ENCODE measurements around the gene PLEKHA8.

PLEKHA8 gene

DNA sequence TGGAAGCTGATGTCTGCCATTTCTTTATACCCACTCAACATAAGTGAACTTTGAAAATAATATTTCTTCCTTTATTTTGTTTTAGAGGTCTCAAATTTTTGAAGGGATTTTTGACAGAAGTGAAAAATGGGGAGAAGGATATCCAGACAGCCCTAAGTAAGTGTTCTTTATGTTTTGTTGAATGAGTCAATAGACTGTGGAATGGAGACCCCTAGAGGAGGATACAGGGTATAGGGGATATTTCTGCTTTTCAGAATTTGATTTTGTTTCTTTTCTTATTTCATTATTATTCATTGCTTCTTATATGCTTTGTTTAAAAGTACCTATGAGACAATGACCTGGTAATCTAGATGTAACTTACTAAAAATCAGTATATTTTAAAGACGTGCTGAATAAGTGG is 34.4 kb downstream of the PLEKHA8 start:
- Histone ChIP-seq H3K36me3 (ENCODE audit: insufficient read depth, insufficient read length, low read length) (peaks cover 49% of the 10 kb centered on the region), H3K4me1 (ENCODE audit: insufficient read depth, insufficient read length) (no peaks in the 10 kb centered on the region), H3K9me3 (ENCODE audit: insufficient read depth, low read length) (peaks cover 10% of the 10 kb centered on the region; the same call in 1 of the 2 replicates), H3K9ac (ENCODE audit: insufficient read length, low read depth) (no peak overlapping the region), H3K4me3 (ENCODE audit: insufficient read length, low read depth) (no peak overlapping the region), H3K27me3 (ENCODE audit: insufficient read depth, insufficient read length) (no peaks in the 10 kb centered on the region)
- TF ChIP-seq YY1 (IDR thresholded peaks at IDR 0.05; ENCODE audit: insufficient read depth, insufficient read length) (no peak), ZNF274 (IDR thresholded peaks at IDR 0.05; ENCODE audit: low read depth, low read length) (no peak), SUZ12 (IDR thresholded peaks at IDR 0.05; ENCODE audit: extremely low read depth, insufficient read depth, insufficient read length) (no peak)
- peak; percentile 11 for DNase-seq (ENCODE audit: low read depth, low spot score)

GRCh38 chr7:30065746-30066145 is 37.5 kb downstream of the PLEKHA8 start:
- Histone ChIP-seq H3K36me3 (ENCODE audit: insufficient read depth, insufficient read length, low read length) (peaks cover 48% of the 10 kb centered on the region), H3K9ac (ENCODE audit: insufficient read length, low read depth) (no peak overlapping the region), H3K9me3 (ENCODE audit: insufficient read depth, low read length) (no peaks in the 10 kb centered on the region), H3K4me1 (ENCODE audit: insufficient read depth, insufficient read length) (no peaks in the 10 kb centered on the region), H3K4me3 (ENCODE audit: insufficient read length, low read depth) (no peak overlapping the region), H3K27me3 (ENCODE audit: insufficient read depth, insufficient read length) (no peaks in the 10 kb centered on the region)
- no peak for DNase-seq (ENCODE audit: low read depth, low spot score)
- TF ChIP-seq YY1 (IDR thresholded peaks at IDR 0.05; ENCODE audit: insufficient read depth, insufficient read length) (no peak), ZNF274 (IDR thresholded peaks at IDR 0.05; ENCODE audit: low read depth, low read length) (no peak), SUZ12 (IDR thresholded peaks at IDR 0.05; ENCODE audit: extremely low read depth, insufficient read depth, insufficient read length) (no peak)

DNA sequence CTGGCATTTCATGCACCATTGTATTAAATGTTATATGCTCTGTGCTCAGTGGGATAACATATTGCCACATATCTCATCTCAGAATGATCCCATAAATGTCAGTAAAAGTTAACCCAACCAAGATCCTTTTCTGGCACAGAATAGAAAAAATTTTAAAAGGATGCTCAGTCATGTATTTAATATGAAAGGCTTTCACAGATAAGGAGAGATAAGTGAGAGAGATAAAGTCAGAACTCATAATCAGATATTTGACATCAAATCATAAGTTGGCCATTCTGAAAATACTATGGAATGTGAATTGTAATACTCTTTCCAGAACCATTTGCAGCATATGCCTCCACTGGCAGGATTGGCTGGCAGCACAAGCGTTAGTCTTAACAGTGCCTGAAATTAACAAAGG is 38.5 kb downstream of the PLEKHA8 start:
- Histone ChIP-seq H3K36me3 (ENCODE audit: insufficient read depth, insufficient read length, low read length) (peaks cover 55% of the 10 kb centered on the region), H3K27me3 (ENCODE audit: insufficient read depth, insufficient read length) (no peaks in the 10 kb centered on the region), H3K4me3 (ENCODE audit: insufficient read length, low read depth) (no peak overlapping the region), H3K9ac (ENCODE audit: insufficient read length, low read depth) (no peak overlapping the region), H3K4me1 (ENCODE audit: insufficient read depth, insufficient read length) (no peaks in the 10 kb centered on the region), H3K9me3 (ENCODE audit: insufficient read depth, low read length) (no peaks in the 10 kb centered on the region)
- DNase-seq (ENCODE audit: low read depth, low spot score): no peak
- TF ChIP-seq ZNF274 (IDR thresholded peaks at IDR 0.05; ENCODE audit: low read depth, low read length): no peak

DNA sequence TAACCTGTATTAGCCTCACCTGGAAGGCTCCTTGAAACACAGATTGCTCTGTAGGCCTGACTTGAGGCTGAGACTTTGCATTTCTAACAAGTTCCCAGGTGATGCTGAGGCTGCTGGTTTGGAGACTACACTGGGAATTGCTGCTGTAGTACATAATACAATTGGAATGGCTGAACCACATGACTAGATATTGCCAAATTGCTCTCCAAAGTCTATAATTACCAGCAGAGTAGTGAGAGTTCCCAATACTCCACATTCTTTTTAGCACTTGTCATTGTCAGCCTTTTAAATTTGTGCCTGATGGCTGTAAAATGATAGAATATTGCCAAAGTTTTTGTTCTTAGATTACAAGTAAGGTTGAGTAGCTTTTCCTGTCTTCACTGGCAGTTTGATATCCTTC is 39.9 kb downstream of the PLEKHA8 start:
- DNase-seq (ENCODE audit: low read depth, low spot score): no peak
- peaks cover 44% of the 10 kb centered on the region for H3K36me3 ChIP-seq (ENCODE audit: insufficient read depth, insufficient read length, low read length)
- H3K27me3 ChIP-seq (ENCODE audit: insufficient read depth, insufficient read length): no peaks in the 10 kb centered on the region
- H3K9me3 ChIP-seq (ENCODE audit: insufficient read depth, low read length): no peaks in the 10 kb centered on the region
- no peak overlapping the region for H3K4me3 ChIP-seq (ENCODE audit: insufficient read length, low read depth)
- TF ChIP-seq ZNF274 (IDR thresholded peaks at IDR 0.05; ENCODE audit: low read depth, low read length) (no peak), SUZ12 (IDR thresholded peaks at IDR 0.05; ENCODE audit: extremely low read depth, insufficient read depth, insufficient read length) (no peak), YY1 (IDR thresholded peaks at IDR 0.05; ENCODE audit: insufficient read depth, insufficient read length) (no peak)
- H3K9ac ChIP-seq (ENCODE audit: insufficient read length, low read depth): no peak overlapping the region
- H3K4me1 ChIP-seq (ENCODE audit: insufficient read depth, insufficient read length): no peaks in the 10 kb centered on the region

DNA sequence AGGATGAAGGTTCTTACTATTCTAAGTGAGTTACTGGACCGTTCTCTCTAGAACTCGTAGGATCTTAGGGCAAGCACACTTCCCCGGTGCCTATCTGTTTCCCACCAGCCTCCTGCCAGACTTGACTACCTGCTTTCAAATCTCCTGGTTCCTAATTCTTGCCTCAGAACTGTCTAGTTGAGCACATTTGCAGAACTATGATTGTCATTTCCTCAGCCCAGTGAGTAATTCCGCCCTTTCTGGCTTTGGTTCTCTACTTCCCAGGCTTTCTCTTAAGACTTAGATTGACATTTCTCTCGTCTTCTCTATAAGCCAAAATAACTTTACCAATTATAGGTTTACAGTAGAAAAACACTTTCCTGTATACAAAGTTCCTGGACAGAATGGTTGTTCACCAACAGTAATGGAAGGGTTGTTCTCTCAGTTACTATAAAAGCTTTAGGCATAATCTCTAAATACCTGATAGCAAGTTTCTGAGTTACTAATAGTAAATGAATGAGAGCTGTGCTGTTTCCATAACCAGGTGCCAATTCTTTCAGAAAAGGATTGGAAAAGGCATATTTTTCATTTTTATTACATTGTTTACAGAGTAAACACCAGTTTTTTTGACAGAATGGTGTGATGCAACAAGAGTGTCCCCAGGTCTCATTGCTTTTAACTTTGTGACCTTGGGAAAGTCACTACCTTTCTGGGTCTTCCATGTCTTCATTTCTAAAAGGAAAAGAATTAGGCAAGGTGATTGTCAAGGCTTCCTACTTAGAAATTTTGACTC is 41.1 kb downstream of the PLEKHA8 start:
- Histone ChIP-seq H3K4me1 (ENCODE audit: insufficient read depth, insufficient read length) (no peaks in the 10 kb centered on the region), H3K9ac (ENCODE audit: insufficient read length, low read depth) (no peak overlapping the region), H3K4me3 (ENCODE audit: insufficient read length, low read depth) (no peak overlapping the region), H3K36me3 (ENCODE audit: insufficient read depth, insufficient read length, low read length) (peaks cover 32% of the 10 kb centered on the region), H3K9me3 (ENCODE audit: insufficient read depth, low read length) (no peaks in the 10 kb centered on the region), H3K27me3 (ENCODE audit: insufficient read depth, insufficient read length) (no peaks in the 10 kb centered on the region)
- no peak for TF ChIP-seq YY1 (IDR thresholded peaks at IDR 0.05; ENCODE audit: insufficient read depth, insufficient read length)
- TF ChIP-seq ZNF274 (IDR thresholded peaks at IDR 0.05; ENCODE audit: low read depth, low read length): no peak
- no peak for TF ChIP-seq SUZ12 (IDR thresholded peaks at IDR 0.05; ENCODE audit: extremely low read depth, insufficient read depth, insufficient read length)
- no peak for DNase-seq (ENCODE audit: low read depth, low spot score)

DNA sequence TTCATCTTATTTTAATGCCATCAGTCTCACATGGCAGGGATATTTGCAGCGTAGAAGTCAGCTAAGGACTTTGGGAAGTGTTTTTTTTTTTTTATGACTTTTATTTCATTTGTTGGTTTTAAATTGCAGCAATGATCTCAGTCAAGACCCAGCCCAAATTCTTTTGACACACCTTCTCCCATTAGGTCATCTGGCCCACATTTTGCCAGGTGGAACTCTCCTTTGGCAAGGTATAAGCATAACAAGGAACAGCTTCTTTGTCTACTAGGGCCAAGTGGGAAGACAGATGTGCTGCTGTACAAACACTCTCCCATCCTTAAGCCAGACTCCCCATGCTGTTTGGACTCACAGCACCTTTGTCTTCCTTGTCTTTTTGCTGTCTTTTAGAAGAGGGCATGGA is 41.8 kb downstream of the PLEKHA8 start:
- Histone ChIP-seq H3K9ac (ENCODE audit: insufficient read length, low read depth) (no peak overlapping the region), H3K9me3 (ENCODE audit: insufficient read depth, low read length) (no peaks in the 10 kb centered on the region), H3K4me1 (ENCODE audit: insufficient read depth, insufficient read length) (no peaks in the 10 kb centered on the region), H3K4me3 (ENCODE audit: insufficient read length, low read depth) (no peak overlapping the region), H3K36me3 (ENCODE audit: insufficient read depth, insufficient read length, low read length) (peaks cover 31% of the 10 kb centered on the region), H3K27me3 (ENCODE audit: insufficient read depth, insufficient read length) (no peaks in the 10 kb centered on the region)
- TF ChIP-seq YY1 (IDR thresholded peaks at IDR 0.05; ENCODE audit: insufficient read depth, insufficient read length): no peak
- TF ChIP-seq SUZ12 (IDR thresholded peaks at IDR 0.05; ENCODE audit: extremely low read depth, insufficient read depth, insufficient read length): no peak
- TF ChIP-seq ZNF274 (IDR thresholded peaks at IDR 0.05; ENCODE audit: low read depth, low read length): no peak
- no peak for DNase-seq (ENCODE audit: low read depth, low spot score)

DNA sequence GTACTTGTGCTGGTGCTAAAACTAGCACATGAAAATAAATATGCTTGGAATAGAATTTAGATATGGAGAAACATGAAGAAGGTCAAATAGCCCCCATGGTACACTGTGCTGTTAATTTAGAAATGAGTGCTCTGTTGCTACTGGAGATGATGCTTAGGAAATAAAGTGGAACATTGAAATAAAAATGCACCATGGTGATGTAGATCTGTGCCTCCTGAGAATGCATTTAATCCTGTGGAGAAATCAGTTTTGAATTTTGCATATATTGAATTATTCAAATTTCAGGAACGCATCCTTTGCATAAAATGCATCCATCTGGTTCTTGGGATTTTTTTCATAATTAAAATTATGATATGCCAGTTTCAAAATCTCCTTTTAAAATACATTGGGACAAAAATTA is 44.5 kb downstream of the PLEKHA8 start:
- no peak for DNase-seq (ENCODE audit: low read depth, low spot score)
- no peaks in the 10 kb centered on the region for H3K27me3 ChIP-seq (ENCODE audit: insufficient read depth, insufficient read length)
- H3K36me3 ChIP-seq (ENCODE audit: insufficient read depth, insufficient read length, low read length): peaks cover 25% of the 10 kb centered on the region

More for the DNA sequence above, 44.5 kb downstream of the PLEKHA8 start:
- TF ChIP-seq SUZ12 (IDR thresholded peaks at IDR 0.05; ENCODE audit: extremely low read depth, insufficient read depth, insufficient read length) (no peak), YY1 (IDR thresholded peaks at IDR 0.05; ENCODE audit: insufficient read depth, insufficient read length) (no peak), ZNF274 (IDR thresholded peaks at IDR 0.05; ENCODE audit: low read depth, low read length) (no peak)
- H3K9me3 ChIP-seq (ENCODE audit: insufficient read depth, low read length): no peaks in the 10 kb centered on the region
- no peaks in the 10 kb centered on the region for H3K4me1 ChIP-seq (ENCODE audit: insufficient read depth, insufficient read length)
- H3K9ac ChIP-seq (ENCODE audit: insufficient read length, low read depth): no peak overlapping the region
- no peak overlapping the region for H3K4me3 ChIP-seq (ENCODE audit: insufficient read length, low read depth)

All from NT2/D1 (cell line).